Thyroid gland (tissue), 4 donors: ENCODE data around the gene FAM124A.

Experiments
- CTCF ChIP-seq, 6 experiments: fragments of 200-600 bp in 3 of 6; fragments of 450-650 bp in 3 of 6; sonication (generic) in 3 of 6; IDR thresholded peaks; one replicate each; pipeline ENCODE4 v1.5.1; 2016 to 2019; ENCODE audit warnings: antibody characterized with exemption in 6 of 6, mild to moderate bottlenecking in 2 of 6, inconsistent platforms in 1 of 6, moderate library complexity in 1 of 6
- POLR2A ChIP-seq, 2 donors: fragments of 450-650 bp; IDR thresholded peaks; one replicate each; pipeline ENCODE4 v1.6.1; 2017; ENCODE audit warnings: antibody characterized with exemption in 2 of 2, mild to moderate bottlenecking in 2 of 2, moderate library complexity in 1 of 2

DNA sequence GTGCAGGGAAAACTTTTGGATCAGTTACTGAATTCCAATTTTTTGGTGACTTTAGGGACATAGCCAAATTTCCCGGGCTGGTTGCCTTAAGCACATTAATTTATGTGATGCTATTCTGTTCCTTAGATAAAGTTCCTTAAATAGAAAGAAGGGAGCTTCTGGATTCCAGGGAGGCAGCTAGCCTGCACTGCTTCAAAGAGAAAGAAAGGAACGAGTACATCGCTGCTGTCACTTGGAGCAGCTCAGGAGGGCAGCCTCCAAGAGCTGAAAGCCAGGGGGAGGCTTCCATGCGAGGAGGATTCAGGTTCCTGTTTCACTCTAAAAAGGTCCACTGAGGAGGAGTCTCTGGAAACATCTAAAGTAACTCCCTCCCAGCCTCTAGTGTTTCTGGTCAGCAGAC lies 55.7 kb downstream of the FAM124A start:
- TF ChIP-seq POLR2A (IDR thresholded peaks at IDR 0.05): no peak
- no peak for TF ChIP-seq CTCF (IDR thresholded peaks at IDR 0.05)
